CD4-positive, alpha-beta T cell treated with Interleukin-10 for 1 hour (primary cell): ENCODE results near the gene NOG.

Source experiments
- DNase-seq: peaks from one replicate; pipeline ENCODE4 v3.0.0-alpha.2; 2020

NOG gene

DNA sequence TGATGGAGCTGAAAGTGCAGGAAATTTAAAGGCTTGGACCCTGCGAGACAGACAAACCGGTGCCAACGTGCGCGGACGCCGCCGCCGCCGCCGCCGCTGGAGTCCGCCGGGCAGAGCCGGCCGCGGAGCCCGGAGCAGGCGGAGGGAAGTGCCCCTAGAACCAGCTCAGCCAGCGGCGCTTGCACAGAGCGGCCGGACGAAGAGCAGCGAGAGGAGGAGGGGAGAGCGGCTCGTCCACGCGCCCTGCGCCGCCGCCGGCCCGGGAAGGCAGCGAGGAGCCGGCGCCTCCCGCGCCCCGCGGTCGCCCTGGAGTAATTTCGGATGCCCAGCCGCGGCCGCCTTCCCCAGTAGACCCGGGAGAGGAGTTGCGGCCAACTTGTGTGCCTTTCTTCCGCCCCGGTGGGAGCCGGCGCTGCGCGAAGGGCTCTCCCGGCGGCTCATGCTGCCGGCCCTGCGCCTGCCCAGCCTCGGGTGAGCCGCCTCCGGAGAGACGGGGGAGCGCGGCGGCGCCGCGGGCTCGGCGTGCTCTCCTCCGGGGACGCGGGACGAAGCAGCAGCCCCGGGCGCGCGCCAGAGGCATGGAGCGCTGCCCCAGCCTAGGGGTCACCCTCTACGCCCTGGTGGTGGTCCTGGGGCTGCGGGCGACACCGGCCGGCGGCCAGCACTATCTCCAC is at the start of gene NOG:
Gene NOG (plus strand): TSS at position 54 of the 674 bp plus-strand sequence. CDS start 525 bp downstream, at position 579.
- DNase-seq, result peak; percentile 7

DNA sequence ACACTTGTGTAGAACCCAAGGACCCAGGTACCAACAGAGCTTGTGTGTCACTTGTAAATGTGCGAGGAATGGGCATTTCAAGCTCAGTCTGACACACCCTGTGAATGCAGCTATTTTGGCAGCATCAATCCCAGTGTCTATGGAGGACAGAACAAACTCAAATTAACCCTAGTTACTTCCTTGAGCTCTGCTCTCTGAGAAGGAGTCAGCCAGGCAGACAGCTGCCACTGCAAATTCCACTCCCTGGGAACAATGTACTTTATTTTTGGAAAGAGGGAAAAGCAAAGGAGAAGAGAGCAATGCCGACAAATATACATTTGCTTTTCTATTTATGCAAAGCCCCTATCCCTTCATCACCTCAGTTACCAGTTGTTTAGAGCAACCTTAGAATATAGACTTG is 48.4 kb upstream of the NOG start:
- DNase-seq, result no peak

GRCh38 chr17:56545930-56546329 is 47.6 kb upstream of the NOG start:
- no peak for DNase-seq

- DNase-seq, result no peak
These were observed 44.8 kb upstream of the NOG start for GRCh38 chr17:56548661-56549060.

DNA sequence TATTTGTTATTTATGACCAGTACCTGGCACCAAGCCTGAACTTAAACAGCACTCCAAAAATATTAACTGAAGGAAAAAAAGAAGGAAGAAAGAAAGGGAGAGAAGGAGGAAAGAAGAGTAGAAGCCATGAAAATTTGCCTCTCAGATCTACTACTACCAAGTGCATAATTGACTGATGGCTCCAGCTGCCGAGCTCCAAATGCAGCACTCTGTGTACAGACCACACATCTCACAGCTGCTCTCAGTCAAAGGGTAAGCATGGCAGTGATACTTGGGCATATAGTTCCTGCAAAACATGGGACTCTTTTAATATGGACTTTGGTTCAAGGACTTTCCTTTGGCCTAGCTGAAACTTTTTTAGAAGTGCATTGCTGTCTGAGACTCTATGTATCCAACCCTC is 44.0 kb upstream of the NOG start:
- DNase-seq, result no peak

DNA sequence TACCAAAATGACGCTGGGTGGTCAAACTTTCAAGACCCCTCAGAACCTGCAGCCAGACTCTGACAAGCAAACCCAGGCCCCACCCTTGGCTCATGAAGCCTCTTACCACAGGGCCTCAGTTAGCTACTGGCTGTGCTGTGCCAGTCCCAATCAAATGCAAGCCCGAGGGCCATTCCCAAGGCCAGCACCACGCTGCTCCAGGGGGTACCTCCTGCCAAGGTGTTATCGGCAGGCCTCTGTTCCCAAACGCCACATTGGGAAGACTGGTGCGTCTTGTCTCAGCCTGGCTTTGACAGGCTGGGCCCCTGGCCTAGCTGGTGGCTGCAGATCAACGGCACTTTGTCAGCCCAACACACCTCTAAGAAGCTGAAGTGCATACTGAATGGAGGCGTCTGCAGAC is 35.8 kb upstream of the NOG start:
- no peak for DNase-seq

DNA sequence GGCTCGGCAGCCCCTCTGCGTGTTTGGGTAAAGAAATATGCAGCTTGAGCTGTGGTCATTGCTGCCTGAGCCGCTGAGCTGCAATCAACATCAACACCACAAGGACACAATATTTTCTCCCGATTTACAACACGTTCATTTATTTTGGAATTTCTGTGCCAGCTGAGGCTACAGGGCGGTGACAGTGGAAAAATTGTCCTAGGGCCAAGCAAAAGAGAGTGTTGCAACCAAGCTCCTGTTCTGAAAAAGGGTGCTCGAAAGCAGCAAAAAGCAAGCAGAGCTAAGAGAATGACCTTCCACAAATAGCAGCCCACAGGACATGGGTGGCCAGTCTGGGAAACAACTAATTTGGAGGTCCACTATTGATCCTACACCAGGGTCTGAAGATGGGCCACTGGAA is 35.4 kb upstream of the NOG start:
- DNase-seq, result no peak

DNA sequence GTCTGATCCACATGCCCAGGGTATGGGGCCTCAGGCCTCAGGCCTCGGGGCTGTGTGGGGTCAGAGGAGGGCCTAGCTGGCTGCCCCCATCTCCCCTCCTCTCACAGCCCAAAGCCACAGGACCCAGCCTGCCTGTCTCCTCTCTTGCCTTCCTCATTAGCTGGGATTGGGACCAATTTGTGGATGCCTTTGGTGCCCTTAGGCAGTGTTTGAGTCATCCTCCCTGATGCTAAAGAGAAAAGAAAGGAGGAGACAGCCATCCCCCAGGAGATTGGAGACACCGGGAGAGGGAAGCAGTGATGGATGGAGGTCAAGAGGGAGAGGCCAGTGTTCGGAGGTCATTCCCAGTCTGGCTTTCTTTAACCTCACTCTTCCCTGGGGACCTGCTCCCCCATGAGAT is 23.3 kb upstream of the NOG start:
- no peak for DNase-seq

GRCh38 chr17:56571456-56571855 is 22.0 kb upstream of the NOG start:
- DNase-seq, result no peak

GRCh38 chr17:56577190-56577842 is 16.2 kb upstream of the NOG start:
- DNase-seq, result no peak

GRCh38 chr17:56577843-56578204 is 15.7 kb upstream of the NOG start:
- no peak for DNase-seq

DNA sequence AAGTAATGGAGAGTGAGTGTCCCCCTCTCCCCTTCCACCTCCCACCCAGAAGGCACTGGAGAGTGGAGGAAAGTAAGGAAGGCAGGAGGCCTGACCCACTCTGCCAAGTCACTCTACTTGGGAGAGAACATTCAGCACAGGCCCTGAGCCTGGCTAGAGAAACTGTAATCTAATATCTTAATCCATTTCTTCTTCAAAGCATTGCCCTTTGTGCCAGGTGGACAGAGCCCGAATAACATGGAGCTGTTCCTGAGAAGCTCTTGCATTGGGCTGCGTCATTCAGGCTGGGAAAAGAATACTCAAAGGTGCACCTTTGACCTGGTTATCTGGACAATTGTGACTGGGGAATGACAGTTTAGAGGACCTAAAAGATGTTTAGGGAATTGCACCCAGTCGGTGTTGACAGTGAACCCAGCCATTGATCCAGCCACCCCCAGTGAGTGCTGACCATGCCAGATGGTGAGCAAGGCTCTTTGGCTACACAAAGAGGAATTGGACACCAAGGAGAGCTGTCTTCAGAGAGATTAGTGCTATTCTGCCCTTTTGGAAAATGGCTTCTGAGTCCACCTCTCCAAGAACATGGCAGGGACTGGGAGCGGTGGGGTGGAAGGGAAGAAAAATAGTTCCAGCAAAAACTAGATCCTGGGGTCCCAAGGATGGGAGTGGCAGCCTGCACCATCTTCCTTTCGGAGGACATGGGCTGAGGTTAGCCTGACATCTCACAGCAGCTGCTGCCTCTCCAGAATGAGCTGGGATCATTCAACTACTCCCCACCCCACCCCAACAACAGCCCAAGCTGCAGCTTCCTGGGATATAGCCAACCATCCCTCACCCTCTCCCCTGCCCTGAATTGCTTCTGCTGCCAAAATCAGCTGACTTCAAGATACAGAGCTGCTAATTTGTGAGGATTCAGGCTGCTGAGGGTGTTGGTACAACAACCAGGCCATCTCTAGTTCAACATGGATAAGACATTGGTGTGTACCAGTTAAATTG is 11.6 kb upstream of the NOG start:
- DNase-seq, result no peak

DNA sequence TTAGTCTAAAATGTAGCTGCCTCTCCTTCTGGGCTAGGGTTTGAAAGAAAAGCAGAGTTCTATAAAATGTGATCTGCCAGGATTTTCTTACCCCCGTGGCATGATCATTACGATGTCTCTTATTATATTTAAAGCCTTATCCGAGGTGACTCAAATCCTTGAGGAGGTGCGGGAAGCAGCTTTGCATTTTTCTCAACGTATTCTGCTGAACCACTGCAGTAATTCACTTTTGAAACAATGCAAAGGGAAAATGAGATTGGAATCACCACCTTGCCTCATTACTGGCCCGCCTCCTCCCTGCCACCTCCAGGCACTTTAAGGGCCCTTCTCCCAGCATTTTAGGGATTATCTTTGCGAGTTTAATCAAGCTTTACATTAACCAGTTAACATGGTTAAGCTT is 9.7 kb upstream of the NOG start:
- no peak for DNase-seq

- no peak for DNase-seq
These were observed 6.2 kb upstream of the NOG start for GRCh38 chr17:56587298-56587697.

GRCh38 chr17:56592487-56593085 is 913 bp upstream of the NOG start:
- DNase-seq, result peak; percentile 55

DNA sequence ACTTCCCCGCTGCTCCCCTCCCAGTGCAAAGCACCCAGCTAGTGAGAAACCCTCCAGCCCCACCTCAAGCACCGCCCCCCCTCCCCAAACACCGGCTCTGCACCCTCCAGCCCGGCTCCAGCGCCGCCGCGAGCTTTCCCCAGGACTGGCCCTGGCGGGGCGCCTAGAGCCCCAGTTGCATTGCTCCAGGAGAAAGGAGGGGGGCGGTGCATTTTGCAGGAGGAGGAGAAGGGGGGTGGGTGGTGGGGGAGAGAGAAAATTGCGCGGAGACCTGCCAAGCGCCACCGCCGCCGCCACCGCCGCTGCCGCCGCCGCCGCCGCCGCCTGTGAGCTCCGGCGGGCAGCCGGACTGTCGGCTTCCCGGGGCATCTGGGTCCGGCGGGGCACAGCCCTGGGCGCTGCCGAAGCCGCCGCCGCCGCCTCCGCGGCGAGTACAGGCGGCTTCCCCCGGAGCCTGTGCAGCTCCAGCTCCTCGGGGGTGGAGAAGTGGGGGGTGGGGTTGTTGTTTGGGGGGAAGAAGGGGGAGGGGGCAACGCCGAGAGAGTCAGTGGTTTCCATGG is 333 bp upstream of the NOG start:
- DNase-seq, result peak; percentile 28

DNA sequence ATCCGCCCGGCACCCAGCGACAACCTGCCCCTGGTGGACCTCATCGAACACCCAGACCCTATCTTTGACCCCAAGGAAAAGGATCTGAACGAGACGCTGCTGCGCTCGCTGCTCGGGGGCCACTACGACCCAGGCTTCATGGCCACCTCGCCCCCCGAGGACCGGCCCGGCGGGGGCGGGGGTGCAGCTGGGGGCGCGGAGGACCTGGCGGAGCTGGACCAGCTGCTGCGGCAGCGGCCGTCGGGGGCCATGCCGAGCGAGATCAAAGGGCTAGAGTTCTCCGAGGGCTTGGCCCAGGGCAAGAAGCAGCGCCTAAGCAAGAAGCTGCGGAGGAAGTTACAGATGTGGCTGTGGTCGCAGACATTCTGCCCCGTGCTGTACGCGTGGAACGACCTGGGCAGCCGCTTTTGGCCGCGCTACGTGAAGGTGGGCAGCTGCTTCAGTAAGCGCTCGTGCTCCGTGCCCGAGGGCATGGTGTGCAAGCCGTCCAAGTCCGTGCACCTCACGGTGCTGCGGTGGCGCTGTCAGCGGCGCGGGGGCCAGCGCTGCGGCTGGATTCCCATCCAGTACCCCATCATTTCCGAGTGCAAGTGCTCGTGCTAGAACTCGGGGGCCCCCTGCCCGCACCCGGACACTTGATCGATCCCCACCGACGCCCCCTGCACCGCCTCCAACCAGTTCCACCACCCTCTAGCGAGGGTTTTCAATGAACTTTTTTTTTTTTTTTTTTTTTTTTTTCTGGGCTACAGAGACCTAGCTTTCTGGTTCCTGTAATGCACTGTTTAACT is 1.0 kb downstream of the NOG start:
- peak; percentile 10 for DNase-seq

DNA sequence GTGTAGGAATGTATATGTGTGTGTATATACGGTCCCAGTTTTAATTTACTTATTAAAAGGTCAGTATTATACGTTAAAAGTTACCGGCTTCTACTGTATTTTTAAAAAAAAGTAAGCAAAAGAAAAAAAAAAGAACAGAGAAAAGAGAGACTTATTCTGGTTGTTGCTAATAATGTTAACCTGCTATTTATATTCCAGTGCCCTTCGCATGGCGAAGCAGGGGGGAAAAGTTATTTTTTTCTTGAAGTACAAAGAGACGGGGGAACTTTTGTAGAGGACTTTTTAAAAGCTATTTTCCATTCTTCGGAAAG is 1.6 kb downstream of the NOG start:
- DNase-seq, result no peak

GRCh38 chr17:56595831-56596690 is 2.6 kb downstream of the NOG start:
- DNase-seq, result peak; percentile 1

DNA sequence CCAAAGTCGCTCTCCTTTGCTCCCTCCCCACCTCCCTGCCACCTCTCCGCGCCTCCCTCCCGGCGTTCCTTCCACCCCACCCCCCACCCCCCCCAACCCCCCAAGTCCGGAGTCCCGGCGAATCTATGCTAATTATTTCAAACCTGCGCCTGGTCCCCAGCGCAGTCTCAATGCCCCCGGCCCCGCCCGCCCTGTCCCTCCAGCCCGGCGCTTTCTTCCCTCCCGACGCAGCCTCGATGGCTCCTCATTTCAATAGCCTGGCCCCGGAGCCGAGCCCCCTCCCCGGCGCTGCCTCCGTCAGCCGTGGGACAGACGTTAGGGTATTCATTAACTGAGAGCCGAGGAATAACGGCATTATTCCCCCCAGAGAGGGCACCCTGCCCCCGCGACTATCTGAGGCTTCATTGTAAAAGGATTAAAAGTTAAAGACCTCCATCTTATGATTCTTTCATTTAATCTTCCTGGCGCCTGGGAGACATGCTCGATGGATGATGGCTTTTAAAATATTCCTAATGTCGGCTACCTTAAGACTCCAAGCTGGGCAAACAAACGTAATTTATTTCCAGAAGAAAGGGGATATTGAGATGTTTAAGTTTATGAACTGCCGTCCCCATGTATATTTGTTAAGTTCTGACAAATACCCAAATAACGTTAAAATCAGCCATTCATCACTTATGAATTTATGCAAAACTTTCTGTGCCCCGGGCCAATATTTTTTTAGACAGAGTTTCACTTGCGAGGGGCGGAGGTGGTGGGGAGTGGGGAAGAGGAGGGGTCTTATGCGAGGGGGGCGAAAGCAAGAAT is 3.4 kb downstream of the NOG start:
- DNase-seq, result no peak
